ENCODE data around the gene ITGA8.

DNA sequence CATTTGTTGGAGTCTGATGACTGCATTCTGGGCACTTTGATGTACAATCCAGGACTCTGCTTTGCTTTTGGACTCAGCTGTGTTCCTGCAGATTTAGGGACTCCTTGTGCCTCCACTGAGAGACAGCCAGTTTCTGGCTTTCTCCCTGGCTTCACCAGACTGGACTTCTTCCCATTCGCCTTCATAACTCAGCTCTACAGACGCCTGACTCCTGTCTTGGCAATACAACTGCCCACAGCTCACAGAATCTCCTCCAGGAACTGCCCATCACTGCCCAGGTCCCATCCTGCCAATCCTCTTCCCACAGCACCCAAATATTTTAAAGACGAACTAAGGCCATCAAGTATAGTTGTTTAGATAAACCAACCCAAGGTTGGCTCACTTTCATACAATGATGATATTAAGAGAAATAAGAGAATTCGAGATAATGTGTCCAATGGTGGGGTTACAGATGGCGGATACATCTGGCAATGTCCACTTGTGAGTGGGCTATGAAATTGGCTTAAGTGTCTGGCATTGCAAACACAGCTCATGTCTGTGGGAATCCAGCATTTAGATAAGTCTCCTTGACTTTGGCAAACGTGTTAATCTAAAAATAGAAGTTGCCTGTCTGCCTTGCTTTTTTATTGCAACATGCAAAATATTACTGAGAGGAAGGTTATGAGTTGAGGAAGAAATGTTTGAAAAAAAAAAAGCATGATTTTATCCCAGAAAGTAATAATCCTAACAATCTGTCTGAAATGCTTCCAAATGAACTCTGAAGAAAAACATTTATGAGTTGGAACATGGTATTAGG, 95.1 kb downstream of the ITGA8 start:
- TF ChIP-seq POLR2A (IDR thresholded peaks at IDR 0.05) (no peak), POLR2AphosphoS5 (IDR thresholded peaks at IDR 0.05; ENCODE audit: insufficient read depth in 1 of 2, low read depth in 1 of 2) (no peak)
- TF ChIP-seq, protein P1, sequence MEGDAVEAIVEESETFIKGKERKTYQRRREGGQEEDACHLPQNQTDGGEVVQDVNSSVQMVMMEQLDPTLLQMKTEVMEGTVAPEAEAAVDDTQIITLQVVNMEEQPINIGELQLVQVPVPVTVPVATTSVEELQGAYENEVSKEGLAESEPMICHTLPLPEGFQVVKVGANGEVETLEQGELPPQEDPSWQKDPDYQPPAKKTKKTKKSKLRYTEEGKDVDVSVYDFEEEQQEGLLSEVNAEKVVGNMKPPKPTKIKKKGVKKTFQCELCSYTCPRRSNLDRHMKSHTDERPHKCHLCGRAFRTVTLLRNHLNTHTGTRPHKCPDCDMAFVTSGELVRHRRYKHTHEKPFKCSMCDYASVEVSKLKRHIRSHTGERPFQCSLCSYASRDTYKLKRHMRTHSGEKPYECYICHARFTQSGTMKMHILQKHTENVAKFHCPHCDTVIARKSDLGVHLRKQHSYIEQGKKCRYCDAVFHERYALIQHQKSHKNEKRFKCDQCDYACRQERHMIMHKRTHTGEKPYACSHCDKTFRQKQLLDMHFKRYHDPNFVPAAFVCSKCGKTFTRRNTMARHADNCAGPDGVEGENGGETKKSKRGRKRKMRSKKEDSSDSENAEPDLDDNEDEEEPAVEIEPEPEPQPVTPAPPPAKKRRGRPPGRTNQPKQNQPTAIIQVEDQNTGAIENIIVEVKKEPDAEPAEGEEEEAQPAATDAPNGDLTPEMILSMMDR (IDR thresholded peaks at IDR 0.05) = no peak
